ENCODE measurements around the gene CFAP45. TPM values are rescaled to one million over a fixed set of nuclear protein-coding genes. Genes with fewer than 3 reads are reported as not detected.
A peak's percentile ranks its signal among the peaks of the same experiment; 100 is the strongest.
"Not testable (repeated sequence)": the region's sequence is repeated elsewhere in the genome, so short reads cannot be mapped to it uniquely, and the experiment has no call there.

Gene CFAP45
- total RNA-seq, 1 experiment from 2014 or later = 0.40 TPM

DNA sequence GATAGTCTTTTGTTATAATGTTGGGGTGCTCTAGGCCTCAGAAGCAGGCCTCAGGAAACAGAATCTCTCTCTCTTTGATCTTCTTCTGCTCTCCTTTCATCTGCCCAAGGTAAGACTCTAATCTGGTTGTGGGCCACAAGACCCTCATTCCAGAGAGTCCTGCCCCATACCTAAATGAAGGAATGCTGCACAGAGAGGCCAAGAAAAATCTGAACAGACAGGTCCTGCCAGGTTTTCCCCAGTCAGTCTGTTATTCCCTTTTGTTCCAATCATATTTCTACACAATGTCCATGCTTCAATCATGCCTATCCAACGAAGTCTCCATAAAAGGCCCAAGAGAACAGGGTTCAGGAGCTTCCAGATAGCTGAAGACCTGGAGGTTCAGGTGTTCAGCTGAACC lies 7.0 kb upstream of the CFAP45 start:
- Mint-ChIP-seq H3K27me3 (ENCODE audit: insufficient read depth, unreplicated experiment) (no peaks in the 10 kb centered on the region), H3K9me3 (ENCODE audit: unreplicated experiment) (no peaks in the 10 kb centered on the region), H3K4me1 (ENCODE audit: insufficient read depth, unreplicated experiment) (peaks cover 9% of the 10 kb centered on the region), H3K27ac (ENCODE audit: low read depth, unreplicated experiment) (no peak overlapping the region), H3K4me3 (ENCODE audit: unreplicated experiment) (no peak overlapping the region), H3K36me3 (ENCODE audit: insufficient read depth, unreplicated experiment) (peaks cover 6% of the 10 kb centered on the region)
- intact Hi-C loops (cut with micrococcal nuclease) = no loop called here
- TF ChIP-seq, protein P1, sequence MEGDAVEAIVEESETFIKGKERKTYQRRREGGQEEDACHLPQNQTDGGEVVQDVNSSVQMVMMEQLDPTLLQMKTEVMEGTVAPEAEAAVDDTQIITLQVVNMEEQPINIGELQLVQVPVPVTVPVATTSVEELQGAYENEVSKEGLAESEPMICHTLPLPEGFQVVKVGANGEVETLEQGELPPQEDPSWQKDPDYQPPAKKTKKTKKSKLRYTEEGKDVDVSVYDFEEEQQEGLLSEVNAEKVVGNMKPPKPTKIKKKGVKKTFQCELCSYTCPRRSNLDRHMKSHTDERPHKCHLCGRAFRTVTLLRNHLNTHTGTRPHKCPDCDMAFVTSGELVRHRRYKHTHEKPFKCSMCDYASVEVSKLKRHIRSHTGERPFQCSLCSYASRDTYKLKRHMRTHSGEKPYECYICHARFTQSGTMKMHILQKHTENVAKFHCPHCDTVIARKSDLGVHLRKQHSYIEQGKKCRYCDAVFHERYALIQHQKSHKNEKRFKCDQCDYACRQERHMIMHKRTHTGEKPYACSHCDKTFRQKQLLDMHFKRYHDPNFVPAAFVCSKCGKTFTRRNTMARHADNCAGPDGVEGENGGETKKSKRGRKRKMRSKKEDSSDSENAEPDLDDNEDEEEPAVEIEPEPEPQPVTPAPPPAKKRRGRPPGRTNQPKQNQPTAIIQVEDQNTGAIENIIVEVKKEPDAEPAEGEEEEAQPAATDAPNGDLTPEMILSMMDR (IDR thresholded peaks at IDR 0.05; ENCODE audit: unreplicated experiment) = no peak
- BruUV-seq (replicated peaks) = no TSS peak
- CTCF ChIA-PET = interaction anchor here (0.6 to 8.9 kb wide), 10 partner anchors 9 to 696 kb away, joined by 3 to 134 read pairs (median 4); no protein-coding TSS in a partner anchor
- no peak for DNase-seq (ENCODE audit: unreplicated experiment)
- POLR2A ChIA-PET = interaction anchor here (0.8 to 1.6 kb wide), 2 partner anchors 18 to 27 kb away, joined by 3 to 5 read pairs; partner anchors contain the start of gene TAGLN2

DNA sequence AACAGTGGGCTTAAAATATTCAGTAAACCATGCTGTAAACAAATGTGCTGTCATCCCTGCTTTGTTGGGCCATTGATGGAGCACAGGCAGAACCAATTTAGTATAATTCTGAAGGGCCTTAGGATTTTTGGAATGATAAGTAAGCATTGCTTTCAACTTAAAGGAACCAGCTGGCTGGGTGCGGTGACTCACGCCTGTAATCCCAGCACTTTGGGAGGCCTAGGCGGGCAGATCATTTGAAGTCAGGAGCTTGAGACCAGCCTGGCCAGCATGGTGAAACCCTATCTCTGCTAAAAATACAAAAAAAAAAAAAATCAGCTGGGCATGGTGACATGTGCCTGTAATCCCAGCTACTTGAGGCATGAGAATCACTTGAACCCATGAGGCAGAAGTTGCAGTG lies 4.1 kb upstream of the CFAP45 start:
- BruUV-seq (replicated peaks); H3K4me3 Mint-ChIP-seq (ENCODE audit: unreplicated experiment); H3K36me3 Mint-ChIP-seq (ENCODE audit: insufficient read depth, unreplicated experiment); H3K9me3 Mint-ChIP-seq (ENCODE audit: unreplicated experiment); H3K27me3 Mint-ChIP-seq (ENCODE audit: insufficient read depth, unreplicated experiment); H3K27ac Mint-ChIP-seq (ENCODE audit: low read depth, unreplicated experiment); H3K4me1 Mint-ChIP-seq (ENCODE audit: insufficient read depth, unreplicated experiment); intact Hi-C loops (cut with micrococcal nuclease); DNase-seq (ENCODE audit: unreplicated experiment); POLR2A ChIA-PET: not testable (repeated sequence)
- CTCF ChIA-PET = interaction anchor here (0.6 to 8.9 kb wide), 6 partner anchors 12 to 771 kb away, joined by 3 to 134 read pairs (median 6); no protein-coding TSS in a partner anchor

DNA sequence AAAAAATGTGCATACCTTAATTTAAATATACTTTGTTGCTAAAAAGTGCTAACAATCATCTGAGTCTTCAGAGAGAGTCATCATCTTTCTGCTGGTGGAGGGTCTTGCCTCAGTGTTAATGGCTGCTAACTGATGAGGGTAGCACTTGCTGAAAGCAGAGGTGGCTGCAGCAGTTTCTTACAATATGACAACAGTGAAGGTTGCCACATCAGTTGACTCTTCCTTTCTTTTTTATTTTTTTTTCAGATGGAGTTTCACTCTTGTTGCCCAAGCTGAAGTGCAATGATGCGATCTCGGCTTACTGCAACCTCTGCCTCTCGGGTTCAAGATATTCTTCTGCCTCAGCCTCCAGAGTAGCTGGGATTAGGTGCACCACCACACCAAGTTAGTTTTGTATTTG lies 2.6 kb upstream of the CFAP45 start:
- intact Hi-C loops (cut with micrococcal nuclease) = no loop called here
- no peaks in the 10 kb centered on the region for H3K9me3 Mint-ChIP-seq (ENCODE audit: unreplicated experiment)
- no peak overlapping the region for H3K27ac Mint-ChIP-seq (ENCODE audit: low read depth, unreplicated experiment)
- no peaks in the 10 kb centered on the region for H3K27me3 Mint-ChIP-seq (ENCODE audit: insufficient read depth, unreplicated experiment)
- POLR2A ChIA-PET = no interaction called here
- no peak overlapping the region for H3K4me3 Mint-ChIP-seq (ENCODE audit: unreplicated experiment)
- no TSS peak for BruUV-seq (replicated peaks)
- TF ChIP-seq, protein P1 (IDR thresholded peaks at IDR 0.05; ENCODE audit: unreplicated experiment) = no peak
- no peaks in the 10 kb centered on the region for H3K36me3 Mint-ChIP-seq (ENCODE audit: insufficient read depth, unreplicated experiment)
- DNase-seq (ENCODE audit: unreplicated experiment) = no peak
- CTCF ChIA-PET = interaction anchor here (0.6 to 8.9 kb wide), 5 partner anchors 11 to 104 kb away, joined by 3 to 134 read pairs (median 24); no protein-coding TSS in a partner anchor
- peaks cover 10% of the 10 kb centered on the region for H3K4me1 Mint-ChIP-seq (ENCODE audit: insufficient read depth, unreplicated experiment)

DNA sequence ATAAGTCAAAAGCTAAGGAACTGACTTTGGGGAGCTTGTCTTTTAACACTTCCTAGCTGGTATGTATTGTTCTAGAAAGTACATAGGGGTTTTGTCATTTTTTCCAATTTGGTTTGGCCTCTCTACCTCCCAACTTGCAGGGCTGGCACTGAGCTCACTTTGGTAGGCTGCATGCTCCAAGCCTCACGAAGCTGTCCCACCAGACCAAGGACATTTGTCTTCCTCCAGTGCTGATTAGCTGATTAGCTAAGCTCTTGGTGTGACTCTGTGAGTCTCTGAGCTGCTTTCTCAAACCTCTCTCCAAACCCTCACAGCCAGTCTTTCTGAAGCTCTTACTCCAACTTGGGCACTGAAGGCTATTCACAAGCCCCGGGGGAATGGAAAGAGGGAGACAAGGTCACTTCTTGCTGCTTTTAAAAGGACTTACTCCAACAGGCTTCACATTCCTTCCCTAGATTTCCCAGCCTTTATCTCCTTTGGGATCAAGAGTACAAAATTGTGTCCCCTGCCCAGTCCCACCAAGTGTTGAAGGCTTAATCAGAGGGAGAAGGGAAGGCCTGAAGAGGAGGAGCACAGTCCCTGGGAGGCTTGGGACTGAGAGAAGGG lies 893 bp upstream of the CFAP45 start:
- Mint-ChIP-seq H3K27ac (ENCODE audit: low read depth, unreplicated experiment) (no peak overlapping the region), H3K36me3 (ENCODE audit: insufficient read depth, unreplicated experiment) (no peaks in the 10 kb centered on the region), H3K27me3 (ENCODE audit: insufficient read depth, unreplicated experiment) (no peaks in the 10 kb centered on the region), H3K4me3 (ENCODE audit: unreplicated experiment) (no peak overlapping the region), H3K9me3 (ENCODE audit: unreplicated experiment) (no peaks in the 10 kb centered on the region), H3K4me1 (ENCODE audit: insufficient read depth, unreplicated experiment) (peaks cover 10% of the 10 kb centered on the region)
- ChIA-PET POLR2A (no interaction called here), CTCF (interaction anchor here (0.5 to 8.9 kb wide), 13 partner anchors 9 to 1192 kb away, joined by 3 to 134 read pairs (median 3); no protein-coding TSS in a partner anchor)
- TF ChIP-seq, protein P1 (IDR thresholded peaks at IDR 0.05; ENCODE audit: unreplicated experiment) = no peak
- intact Hi-C loops (cut with micrococcal nuclease) = no loop called here
- no TSS peak for BruUV-seq (replicated peaks)
- DNase-seq (ENCODE audit: unreplicated experiment) = no peak

DNA sequence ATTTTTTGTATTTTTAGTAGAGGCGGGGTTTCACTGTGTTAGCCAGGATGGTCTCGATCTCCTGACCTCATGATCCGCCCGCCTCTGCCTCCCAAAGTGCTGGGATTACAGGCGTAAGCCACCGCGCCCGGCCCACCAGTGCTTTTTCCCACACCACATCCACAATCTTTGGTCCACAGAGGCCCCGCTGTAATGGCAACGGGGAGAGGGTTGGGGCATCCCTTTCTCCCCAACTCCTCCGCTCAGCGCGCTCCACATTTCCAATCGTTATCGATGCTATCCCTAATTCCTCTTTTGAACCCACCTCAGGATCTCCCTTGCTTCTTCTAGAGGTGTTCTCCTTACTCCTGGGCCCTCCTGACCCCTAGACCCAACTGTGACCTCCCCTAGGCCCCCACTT lies 331 bp downstream of the CFAP45 start:
- H3K27me3 Mint-ChIP-seq (ENCODE audit: insufficient read depth, unreplicated experiment); DNase-seq (ENCODE audit: unreplicated experiment); H3K36me3 Mint-ChIP-seq (ENCODE audit: insufficient read depth, unreplicated experiment); H3K9me3 Mint-ChIP-seq (ENCODE audit: unreplicated experiment); intact Hi-C loops (cut with micrococcal nuclease); H3K27ac Mint-ChIP-seq (ENCODE audit: low read depth, unreplicated experiment); POLR2A ChIA-PET; BruUV-seq (replicated peaks); H3K4me1 Mint-ChIP-seq (ENCODE audit: insufficient read depth, unreplicated experiment): not testable (repeated sequence)
- CTCF ChIA-PET = interaction anchor here (0.7 to 3.0 kb wide), 3 partner anchors 101 to 392 kb away, joined by 3 to 26 read pairs (median 3); no protein-coding TSS in a partner anchor
- H3K4me3 Mint-ChIP-seq (ENCODE audit: unreplicated experiment) = peak overlapping the region; percentile 60

Data from MCF 10A (cell line).